H1 (cell line): ENCODE measurements around the gene FSTL4. TPM values are rescaled to one million over a fixed set of nuclear protein-coding genes. Genes with fewer than 3 reads are reported as not detected.

ENCODE experiments used
- CTCF ChIA-PET: fragments of 300-600 bp; sonication (Branson Sonifier 250); formaldehyde crosslinking; loops from one replicate; lab custom pipeline; 2021; ENCODE audit not compliant: partially characterized antibody; lab: Charles Lee
- POLR2A ChIA-PET: fragments of 300-600 bp; sonication (Branson Sonifier 250); formaldehyde crosslinking; loops from one replicate; lab custom pipeline; 2021; ENCODE audit warnings: inconsistent platforms; ENCODE audit not compliant: partially characterized antibody; lab: Charles Lee
- DNase-seq, 2 experiments: peaks; one replicate each; pipeline versions ENCODE4 v3.0.0 to v3.0.0-alpha.2; 2010 to 2022; ENCODE audit warnings: low spot score in 2 of 2, low read depth in 1 of 2, mixed read lengths in 1 of 2
- FAIRE-seq: peaks from 2 replicates; lab custom pipeline; 2011; peaks lifted over from hg19 to GRCh38; lab: Jason Lieb, UNC
- H2AFZ ChIP-seq: 2 replicates; pipeline ENCODE4 v1.8.1; 2012; ENCODE audit warnings: low read length, inconsistent platforms
- H2AK5ac ChIP-seq: 2 replicates; pipeline ENCODE4 v1.6.1; 2013; ENCODE audit warnings: low read depth, low read length
- H2BK120ac ChIP-seq: replicated peaks from 2 replicates; pipeline ENCODE3; 2013; ENCODE audit warnings: low read depth, low read length, inconsistent platforms
- H2BK12ac ChIP-seq: 2 replicates; pipeline ENCODE4 v1.6.1; 2013; ENCODE audit warnings: low read depth, low read length
- H2BK15ac ChIP-seq: 2 replicates; pipeline ENCODE4 v1.6.1; 2013; ENCODE audit warnings: low read length
- H2BK20ac ChIP-seq: 2 replicates; pipeline ENCODE4 v1.6.1; 2013; ENCODE audit warnings: low read length
- H2BK5ac ChIP-seq: 2 replicates; pipeline ENCODE4 v1.6.1; 2013; ENCODE audit warnings: low read depth, low read length
- H3K14ac ChIP-seq: 2 replicates; pipeline ENCODE4 v1.6.1; 2013; ENCODE audit warnings: inconsistent platforms; ENCODE audit not compliant: insufficient read length
- H3K18ac ChIP-seq: 2 replicates; pipeline ENCODE4 v1.6.1; 2013; ENCODE audit warnings: low read length; ENCODE audit errors: extremely low read depth
- H3K23ac ChIP-seq: 2 replicates; pipeline ENCODE4 v1.6.1; 2013; ENCODE audit warnings: inconsistent platforms; ENCODE audit not compliant: insufficient read length
- H3K23me2 ChIP-seq: 2 replicates; pipeline ENCODE4 v1.6.1; 2013; ENCODE audit warnings: low read depth, low read length
- H3K27ac ChIP-seq: 2 replicates; pipeline ENCODE4 v1.6.1; 2011; ENCODE audit warnings: low read depth, low read length, inconsistent platforms
- H3K27me3 ChIP-seq, 4 experiments: replicated peaks in 1 of 4; 1 replicate in 1 of 4; 2 replicates in 3 of 4; pipeline versions ENCODE4 v1.6.1 to v1.8.1; 2011 to 2013; ENCODE audit warnings: low read length in 3 of 4, mild to moderate bottlenecking in 3 of 4, inconsistent platforms in 2 of 4, mixed read lengths in 2 of 4, moderate library complexity in 1 of 4; ENCODE audit not compliant: control insufficient read depth in 3 of 4, insufficient read depth in 3 of 4; ENCODE audit errors: extremely low read depth in 1 of 4
- H3K36me3 ChIP-seq, 4 experiments: 2 replicates each; pipeline versions ENCODE4 v1.6.1 to v1.8.1; 2011 to 2013; ENCODE audit warnings: mild to moderate bottlenecking in 4 of 4, low read length in 3 of 4, moderate library complexity in 2 of 4, control low read depth in 1 of 4, inconsistent platforms in 1 of 4; ENCODE audit not compliant: insufficient read depth in 4 of 4, control insufficient read depth in 2 of 4
- H3K4ac ChIP-seq: replicated peaks from 2 replicates; pipeline ENCODE3; 2013; ENCODE audit warnings: low read length, low read depth, mixed read lengths, inconsistent platforms; ENCODE audit not compliant: insufficient read length
- H3K4me1 ChIP-seq, 4 experiments: replicated peaks in 1 of 4; 1 replicate in 1 of 4; 2 replicates in 3 of 4; pipeline versions ENCODE4 v1.6.1 to v1.8.1; 2011 to 2013; ENCODE audit warnings: low read length in 3 of 4, inconsistent platforms in 2 of 4, mixed read lengths in 1 of 4; ENCODE audit not compliant: insufficient read depth in 4 of 4, control insufficient read depth in 3 of 4
- H3K4me2 ChIP-seq, 2 experiments: 2 replicates each; pipeline versions ENCODE4 v1.6.1 to v1.8.1; 2011 to 2013; ENCODE audit warnings: low read depth in 2 of 2, low read length in 2 of 2, control low read depth in 1 of 2, inconsistent platforms in 1 of 2, mild to moderate bottlenecking in 1 of 2; ENCODE audit not compliant: insufficient read depth in 1 of 2
- H3K4me3 ChIP-seq, 4 experiments: fragments of 200-600, 300-600 bp in 1 of 4; sonication (generic), shearing (Covaris generic), sonication (Bioruptor Twin) in 1 of 4; 2 replicates each; pipeline versions ENCODE4 v1.5.1 to v1.8.1; 2011 to 2016; ENCODE audit warnings: low read length in 4 of 4, low read depth in 3 of 4, control low read depth in 2 of 4, inconsistent platforms in 2 of 4, mild to moderate bottlenecking in 2 of 4, mixed read lengths in 1 of 4, moderate library complexity in 1 of 4; ENCODE audit not compliant: insufficient read depth in 2 of 4; ENCODE audit errors: extremely low read depth in 1 of 4
- H3K56ac ChIP-seq: replicated peaks from 2 replicates; pipeline ENCODE3; 2013; ENCODE audit warnings: low read depth, mild to moderate bottlenecking, mixed read lengths, low read length, inconsistent platforms; ENCODE audit not compliant: insufficient read length
- H3K79me1 ChIP-seq: 2 replicates; pipeline ENCODE4 v1.6.1; 2013; ENCODE audit warnings: low read depth, low read length, control low read depth
- H3K79me2 ChIP-seq, 2 experiments: 2 replicates each; pipeline versions ENCODE4 v1.6.1 to v1.8.1; 2012 to 2013; ENCODE audit warnings: low read length in 2 of 2, mild to moderate bottlenecking in 2 of 2, inconsistent platforms in 1 of 2; ENCODE audit not compliant: insufficient read depth in 2 of 2, control insufficient read depth in 1 of 2
- H3K9ac ChIP-seq, 4 experiments: replicated peaks in 1 of 4; 1 replicate in 1 of 4; 2 replicates in 3 of 4; pipeline versions ENCODE4 v1.6.1 to v1.8.1; 2011 to 2013; ENCODE audit warnings: low read depth in 3 of 4, low read length in 3 of 4, control low read depth in 2 of 4, mild to moderate bottlenecking in 2 of 4, moderate library complexity in 2 of 4, inconsistent platforms in 1 of 4; ENCODE audit errors: extremely low read depth in 1 of 4
- H3K9me3 ChIP-seq, 2 experiments: 2 replicates each; pipeline versions ENCODE4 v1.6.1 to v1.8.1; 2012 to 2013; ENCODE audit warnings: mild to moderate bottlenecking in 2 of 2, moderate library complexity in 2 of 2, control low read depth in 1 of 2, inconsistent platforms in 1 of 2, low read depth in 1 of 2, low read length in 1 of 2, mixed read lengths in 1 of 2; ENCODE audit not compliant: insufficient read depth in 2 of 2
- H4K20me1 ChIP-seq, 2 experiments: replicated peaks in 1 of 2; 2 replicates each; pipeline versions ENCODE3 to v1.8.1; 2011 to 2013; ENCODE audit warnings: inconsistent platforms in 2 of 2, low read length in 2 of 2, mild to moderate bottlenecking in 1 of 2; ENCODE audit not compliant: insufficient read depth in 2 of 2, control insufficient read depth in 1 of 2
- H4K5ac ChIP-seq: 2 replicates; pipeline ENCODE4 v1.6.1; 2013; ENCODE audit warnings: low read length, low read depth, mixed read lengths, inconsistent platforms; ENCODE audit not compliant: insufficient read length
- H4K8ac ChIP-seq: 2 replicates; pipeline ENCODE4 v1.8.0; 2013; ENCODE audit warnings: mild to moderate bottlenecking, moderate library complexity, low read length, inconsistent platforms; ENCODE audit not compliant: insufficient read depth; ENCODE audit errors: extremely low read depth
- H4K91ac ChIP-seq: replicated peaks from 2 replicates; pipeline ENCODE3; 2013; ENCODE audit warnings: low read length, mixed read lengths, inconsistent platforms; ENCODE audit not compliant: insufficient read length
- NANOG ChIP-seq: IDR thresholded peaks from 2 replicates; pipeline ENCODE4 v1.6.1; 2011; ENCODE audit warnings: low read length, low read depth, mild to moderate bottlenecking, inconsistent platforms; ENCODE audit not compliant: insufficient read depth, poor library complexity, severe bottlenecking
- SIRT6 ChIP-seq: IDR thresholded peaks from one replicate; pipeline ENCODE4 v1.7.1; 2012; ENCODE audit warnings: low read length, inconsistent platforms
- WGBS, 2 experiments: shearing (Covaris generic) in 1 of 2; methylation state at CpG; one replicate each; pipeline versions ENCODE4 v1.1.6 to v1.1.7; 2013 to 2015; ENCODE audit warnings: low lambda C conversion rate in 2 of 2, mixed read lengths in 2 of 2, inconsistent platforms in 1 of 2, low coverage in 1 of 2, missing lambda C conversion rate in 1 of 2; ENCODE audit not compliant: insufficient replicate concordance in 2 of 2, insufficient coverage in 1 of 2, insufficient read length in 1 of 2; ENCODE audit errors: extremely low coverage in 1 of 2, missing lambda C conversion rate in 1 of 2; 5-methylcytosine and 5-hydroxymethylcytosine counted together
- polyA plus RNA-seq, 7 experiments: library from polyadenylated mRNA; depleted of rRNA in 3 of 7; stranded (reverse) in 5 of 7; unstranded in 2 of 7; fragments of >200 nt in 5 of 7; fragments of 200-250 nt in 2 of 7; gene quantifications; 1 replicate in 5 of 7; 2 replicates in 1 of 7; 4 replicates in 1 of 7; pipeline versions ENCODE4 v1.2.1 to v1.2.3, GENCODE V29; 2011 to 2013; ENCODE audit warnings: missing spikeins in 2 of 7, mixed read lengths in 2 of 7
- total RNA-seq: library from RNA; stranded (reverse); fragmentation: NEBNext Ultra II Directional; extraction: Animal tissue kit (Norgen Biotek cat#: 25700); gene quantifications from 2 replicates; pipeline ENCODE4 v1.2.1, GENCODE V29; 2021

Gene FSTL4
- total and polyA plus RNA-seq, 2 of the 8 experiments (the other 6 are each of a cell fraction or from before 2014, with no cell fraction given) = 3.1 to 4.1 TPM

DNA sequence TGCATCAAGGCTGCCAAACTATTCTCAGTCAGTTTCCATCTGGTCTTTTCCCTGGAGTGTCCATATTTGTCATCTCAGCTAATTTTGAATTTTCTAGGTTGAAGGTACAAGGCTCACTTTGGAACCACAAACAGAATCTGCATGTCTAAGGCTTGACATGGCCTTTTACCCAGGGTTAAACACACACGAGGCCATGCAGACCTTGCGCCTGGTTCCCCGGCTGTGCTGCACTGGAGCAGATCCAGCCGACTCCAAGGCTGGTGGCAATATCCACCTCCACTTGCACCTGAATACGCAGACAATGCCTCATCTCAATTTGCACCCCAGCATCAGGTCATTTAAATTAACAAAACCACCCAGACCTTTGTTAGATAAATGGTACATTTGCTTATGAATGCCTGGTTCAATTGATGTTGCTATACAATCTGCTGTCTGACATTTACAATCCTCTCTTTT is 284.4 kb downstream of the FSTL4 start:
- Histone ChIP-seq H3K27me3 (peaks cover 0 to 11% (median 9%) of the 10 kb centered on the region in 4 experiments; a peak in 3 of 7 replicates), H2BK5ac (peak overlapping the region; percentile 16; the same call in 1 of the 2 replicates), H3K23me2 (no peaks in the 10 kb centered on the region; the same call in 1 of the 2 replicates), H4K8ac (no peak overlapping the region), H2BK15ac (0 out of 2 replicates have a peak overlapping the region, but pooled peaks have one; percentile 37), H3K4me2 (peak overlapping the region; percentile 42 to 64), H3K4ac (no peak overlapping the region), H3K4me1 (peaks cover 8 to 37% (median 20%) of the 10 kb centered on the region in 4 experiments), H4K91ac (peak overlapping the region; percentile 67), H2BK120ac (no peak overlapping the region), H3K4me3 (peak overlapping the region in 1 of 4 experiments; percentile 6; a peak in 1 of 8 replicates), H3K14ac (no peak overlapping the region), H2BK20ac (0 out of 2 replicates have a peak overlapping the region, but pooled peaks have one; percentile 6), H2AK5ac (no peak overlapping the region), H3K36me3 (no peaks in the 10 kb centered on the region), H2AFZ (no peak overlapping the region), H3K56ac (no peak overlapping the region), H4K5ac (no peak overlapping the region), H3K23ac (no peak overlapping the region), H3K9ac (no peak overlapping the region), H3K79me1 (no peaks in the 10 kb centered on the region), H3K18ac (no peak overlapping the region), H3K79me2 (no peaks in the 10 kb centered on the region), H2BK12ac (0 out of 2 replicates have a peak overlapping the region, but pooled peaks have one; percentile 95), H3K9me3 (no peaks in the 10 kb centered on the region), H3K27ac (no peak overlapping the region), H4K20me1 (no peaks in the 10 kb centered on the region)
- TF ChIP-seq NANOG (peak; percentile 73), SIRT6 (no peak)
- ChIA-PET CTCF (interaction anchor here (1.0 to 5.2 kb wide), 8 partner anchors 8 to 217 kb away, joined by 3 to 51 read pairs (median 4); no protein-coding TSS in a partner anchor), POLR2A (no interaction called here)
- DNase-seq (peak in 1 of 2 experiments; percentile 47), FAIRE-seq (peak; percentile 39)
- 44% methylated on average over 5 of the region's 5 CpGs; no CpG with 5 or more reads in 1 of the 2 experiments for WGBS, 2 experiments
